ENCODE data around the gene GLIS1.

Gene GLIS1

GRCh38 chr1:53535846-53536245 lies 203.1 kb downstream of the GLIS1 start:
- CTCF ChIA-PET = no interaction called here
- no peak for TF ChIP-seq HDGF (IDR thresholded peaks at IDR 0.05; ENCODE audit: borderline replicate concordance)
- no peak for TF ChIP-seq FOXM1 (IDR thresholded peaks at IDR 0.05; ENCODE audit: borderline replicate concordance)
- no peak for TF ChIP-seq LEF1 (IDR thresholded peaks at IDR 0.05; ENCODE audit: borderline replicate concordance)
- no peak for TF ChIP-seq ZNF384 (IDR thresholded peaks at IDR 0.05)
- no peak for TF ChIP-seq FOXA1 (IDR thresholded peaks at IDR 0.05)
- no peak for TF ChIP-seq ELF4 (IDR thresholded peaks at IDR 0.05)
- TF ChIP-seq NFRKB (IDR thresholded peaks at IDR 0.05) = no peak
- TF ChIP-seq ARNT (IDR thresholded peaks at IDR 0.05) = no peak
- no peak for TF ChIP-seq FOXK2 (IDR thresholded peaks at IDR 0.05)
- no peak for TF ChIP-seq BHLHE40 (IDR thresholded peaks at IDR 0.05; ENCODE audit: borderline replicate concordance)
- no peak for TF ChIP-seq SP1 (IDR thresholded peaks at IDR 0.05)
- TF ChIP-seq, protein P1, sequence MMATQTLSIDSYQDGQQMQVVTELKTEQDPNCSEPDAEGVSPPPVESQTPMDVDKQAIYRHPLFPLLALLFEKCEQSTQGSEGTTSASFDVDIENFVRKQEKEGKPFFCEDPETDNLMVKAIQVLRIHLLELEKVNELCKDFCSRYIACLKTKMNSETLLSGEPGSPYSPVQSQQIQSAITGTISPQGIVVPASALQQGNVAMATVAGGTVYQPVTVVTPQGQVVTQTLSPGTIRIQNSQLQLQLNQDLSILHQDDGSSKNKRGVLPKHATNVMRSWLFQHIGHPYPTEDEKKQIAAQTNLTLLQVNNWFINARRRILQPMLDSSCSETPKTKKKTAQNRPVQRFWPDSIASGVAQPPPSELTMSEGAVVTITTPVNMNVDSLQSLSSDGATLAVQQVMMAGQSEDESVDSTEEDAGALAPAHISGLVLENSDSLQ (IDR thresholded peaks at IDR 0.05) = no peak
- TF ChIP-seq L3MBTL2 (conservative IDR thresholded peaks at IDR 0.05) = no peak
- TF ChIP-seq SUZ12 (IDR thresholded peaks at IDR 0.05) = no peak
- TF ChIP-seq TARDBP (IDR thresholded peaks at IDR 0.05) = no peak
- no peak for TF ChIP-seq CTBP1 (IDR thresholded peaks at IDR 0.05; ENCODE audit: borderline replicate concordance)
- POLR2A ChIA-PET = no interaction called here
- DNase-seq (ENCODE audit: extremely low spot score) = no peak

- CTCF ChIA-PET = no interaction called here
- POLR2A ChIA-PET = no interaction called here
- TF ChIP-seq CTBP1 (IDR thresholded peaks at IDR 0.05; ENCODE audit: borderline replicate concordance) (no peak), SP1 (IDR thresholded peaks at IDR 0.05) (no peak), ZNF384 (IDR thresholded peaks at IDR 0.05) (no peak), BHLHE40 (IDR thresholded peaks at IDR 0.05; ENCODE audit: borderline replicate concordance) (no peak), HDGF (IDR thresholded peaks at IDR 0.05; ENCODE audit: borderline replicate concordance) (no peak), SUZ12 (IDR thresholded peaks at IDR 0.05) (no peak), FOXA1 (IDR thresholded peaks at IDR 0.05) (no peak), FOXK2 (IDR thresholded peaks at IDR 0.05) (no peak), LEF1 (IDR thresholded peaks at IDR 0.05; ENCODE audit: borderline replicate concordance) (no peak)
- no peak for DNase-seq (ENCODE audit: extremely low spot score)
Measured at GRCh38 chr1:53535226-53535625, 203.7 kb downstream of the GLIS1 start.

- no peak for DNase-seq (ENCODE audit: extremely low spot score)
- POLR2A ChIA-PET = no interaction called here
- TF ChIP-seq FOXK2 (IDR thresholded peaks at IDR 0.05) = no peak
- no peak for TF ChIP-seq HDGF (IDR thresholded peaks at IDR 0.05; ENCODE audit: borderline replicate concordance)
- TF ChIP-seq ZNF384 (IDR thresholded peaks at IDR 0.05) = no peak
- no peak for TF ChIP-seq SP1 (IDR thresholded peaks at IDR 0.05)
- no peak for TF ChIP-seq NFRKB (IDR thresholded peaks at IDR 0.05)
- no peak for TF ChIP-seq FOXA1 (IDR thresholded peaks at IDR 0.05)
- TF ChIP-seq ARNT (IDR thresholded peaks at IDR 0.05) = no peak
- no peak for TF ChIP-seq ELF4 (IDR thresholded peaks at IDR 0.05)
- TF ChIP-seq, protein P1 (IDR thresholded peaks at IDR 0.05) = no peak
- no peak for TF ChIP-seq CTBP1 (IDR thresholded peaks at IDR 0.05; ENCODE audit: borderline replicate concordance)
- no peak for TF ChIP-seq LEF1 (IDR thresholded peaks at IDR 0.05; ENCODE audit: borderline replicate concordance)
- TF ChIP-seq BHLHE40 (IDR thresholded peaks at IDR 0.05; ENCODE audit: borderline replicate concordance) = no peak
- TF ChIP-seq TARDBP (IDR thresholded peaks at IDR 0.05) = no peak
- TF ChIP-seq FOXM1 (IDR thresholded peaks at IDR 0.05; ENCODE audit: borderline replicate concordance) = no peak
- TF ChIP-seq L3MBTL2 (conservative IDR thresholded peaks at IDR 0.05) = no peak
- no peak for TF ChIP-seq SUZ12 (IDR thresholded peaks at IDR 0.05)
- CTCF ChIA-PET = no interaction called here
Measured at GRCh38 chr1:53532912-53533311, 206.1 kb downstream of the GLIS1 start.

DNA sequence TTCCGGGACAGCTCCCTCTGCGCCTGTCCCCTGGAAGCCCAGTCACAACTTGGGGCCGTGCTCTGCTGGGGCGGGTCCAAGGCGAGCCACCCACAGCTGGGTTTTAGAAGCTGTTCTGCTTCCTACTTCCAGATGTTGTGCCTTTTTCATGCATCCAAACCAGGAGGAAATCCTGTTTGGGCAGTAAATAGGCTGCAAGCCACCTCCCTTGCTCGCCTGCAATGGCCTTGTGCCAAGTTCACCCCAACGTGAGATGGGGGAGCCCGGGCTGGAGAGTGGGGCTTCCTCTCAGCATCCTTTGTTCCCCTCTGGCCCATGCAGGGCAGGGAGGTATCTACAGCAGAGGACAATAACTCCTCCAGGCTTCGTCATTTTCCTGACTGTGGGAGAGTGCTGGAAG lies 206.6 kb downstream of the GLIS1 start:
- POLR2A ChIA-PET = no interaction called here
- TF ChIP-seq ARNT (IDR thresholded peaks at IDR 0.05) = no peak
- TF ChIP-seq FOXK2 (IDR thresholded peaks at IDR 0.05) = no peak
- no peak for TF ChIP-seq FOXA1 (IDR thresholded peaks at IDR 0.05)
- TF ChIP-seq L3MBTL2 (conservative IDR thresholded peaks at IDR 0.05) = no peak
- TF ChIP-seq, protein P1 (IDR thresholded peaks at IDR 0.05) = no peak
- TF ChIP-seq FOXM1 (IDR thresholded peaks at IDR 0.05; ENCODE audit: borderline replicate concordance) = no peak
- TF ChIP-seq NFRKB (IDR thresholded peaks at IDR 0.05) = no peak
- TF ChIP-seq SUZ12 (IDR thresholded peaks at IDR 0.05) = no peak
- TF ChIP-seq TARDBP (IDR thresholded peaks at IDR 0.05) = no peak
- TF ChIP-seq BHLHE40 (IDR thresholded peaks at IDR 0.05; ENCODE audit: borderline replicate concordance) = no peak
- TF ChIP-seq ELF4 (IDR thresholded peaks at IDR 0.05) = no peak
- no peak for TF ChIP-seq SP1 (IDR thresholded peaks at IDR 0.05)
- TF ChIP-seq LEF1 (IDR thresholded peaks at IDR 0.05; ENCODE audit: borderline replicate concordance) = no peak
- DNase-seq (ENCODE audit: extremely low spot score) = no peak
- CTCF ChIA-PET = interaction anchor here (1.5 kb wide), 1 partner anchor 9 kb away, joined by 3 read pairs; no protein-coding TSS in a partner anchor

DNA sequence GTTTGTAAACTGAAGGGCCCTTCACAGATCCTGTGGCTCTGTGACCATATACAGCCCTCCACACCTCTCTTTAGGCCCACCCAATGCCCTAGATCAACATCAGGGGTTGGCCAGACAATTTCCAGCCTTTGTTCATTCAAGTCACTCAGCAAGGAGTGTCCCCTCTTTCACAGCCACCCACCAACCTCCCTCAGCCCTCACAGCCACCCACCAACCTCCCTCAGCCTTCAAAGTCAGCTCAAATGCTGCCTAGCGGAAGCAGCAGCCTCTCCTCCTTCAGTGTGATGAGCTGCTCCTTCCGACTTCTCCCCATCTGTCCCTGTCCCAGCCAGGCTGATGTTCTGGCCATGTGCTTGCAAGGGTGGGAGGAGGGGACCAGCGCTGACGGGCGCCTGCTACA lies 208.4 kb downstream of the GLIS1 start:
- no peak for TF ChIP-seq BHLHE40 (IDR thresholded peaks at IDR 0.05; ENCODE audit: borderline replicate concordance)
- no peak for TF ChIP-seq L3MBTL2 (conservative IDR thresholded peaks at IDR 0.05)
- TF ChIP-seq CTBP1 (IDR thresholded peaks at IDR 0.05; ENCODE audit: borderline replicate concordance) = no peak
- no peak for TF ChIP-seq SP1 (IDR thresholded peaks at IDR 0.05)
- no peak for TF ChIP-seq FOXM1 (IDR thresholded peaks at IDR 0.05; ENCODE audit: borderline replicate concordance)
- no peak for TF ChIP-seq LEF1 (IDR thresholded peaks at IDR 0.05; ENCODE audit: borderline replicate concordance)
- TF ChIP-seq FOXA1 (IDR thresholded peaks at IDR 0.05) = no peak
- TF ChIP-seq ARNT (IDR thresholded peaks at IDR 0.05) = no peak
- no peak for TF ChIP-seq ZNF384 (IDR thresholded peaks at IDR 0.05)
- no peak for TF ChIP-seq HDGF (IDR thresholded peaks at IDR 0.05; ENCODE audit: borderline replicate concordance)
- no peak for TF ChIP-seq FOXK2 (IDR thresholded peaks at IDR 0.05)
- TF ChIP-seq TARDBP (IDR thresholded peaks at IDR 0.05) = no peak
- TF ChIP-seq NFRKB (IDR thresholded peaks at IDR 0.05) = no peak
- TF ChIP-seq, protein P1 (IDR thresholded peaks at IDR 0.05) = no peak
- TF ChIP-seq ELF4 (IDR thresholded peaks at IDR 0.05) = no peak
- no peak for DNase-seq (ENCODE audit: extremely low spot score)
- ChIA-PET POLR2A (no interaction called here), CTCF (interaction anchor here (0.8 kb wide), 1 partner anchor 11 kb away, joined by 3 read pairs; no protein-coding TSS in a partner anchor)
